ENCODE measurements around the gene TLE4.

DNA sequence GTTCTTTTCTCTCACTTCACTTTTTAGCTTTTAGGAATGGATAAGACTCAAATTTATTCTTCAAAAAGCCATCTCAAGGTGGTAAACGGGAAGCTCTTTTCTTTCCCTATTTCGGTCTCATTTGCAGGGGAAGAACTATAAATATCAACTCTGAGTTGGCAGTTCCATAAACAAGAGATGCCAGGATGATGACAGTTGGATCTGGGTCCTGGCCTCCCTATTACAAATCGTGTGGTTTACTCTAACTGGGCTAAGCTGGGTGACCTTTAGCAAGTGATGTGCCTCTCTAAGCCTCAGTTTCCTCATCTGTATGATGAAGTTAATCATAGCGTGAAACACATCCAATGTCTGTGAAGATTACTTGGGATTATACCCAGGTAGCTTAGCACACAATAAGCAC lies 44.2 kb downstream of the TLE4 start:
- TF ChIP-seq EZH2phosphoT487 (IDR thresholded peaks at IDR 0.05; ENCODE audit: borderline replicate concordance): no peak
- TF ChIP-seq CTCF (conservative IDR thresholded peaks at IDR 0.05; ENCODE audit: low read length): no peak

All from Loucy (cell line).